Upper lobe of left lung (tissue), 4 donors: ENCODE data around the gene AQP1.

Source experiments
- CTCF ChIP-seq, 6 experiments: fragments of 450-650 bp in 4 of 6; fragments of 200-600 bp in 2 of 6; sonication (generic) in 2 of 6; IDR thresholded peaks; one replicate each; pipeline ENCODE4 v1.5.1; 2016 to 2019; ENCODE audit warnings: antibody characterized with exemption in 6 of 6
- POLR2A ChIP-seq, 4 donors: fragments of 450-650 bp; IDR thresholded peaks; one replicate each; pipeline ENCODE4 v1.5.1; 2016 to 2017; ENCODE audit warnings: antibody characterized with exemption in 4 of 4, mild to moderate bottlenecking in 2 of 4
- POLR2AphosphoS5 ChIP-seq, 2 donors: sonication (generic); formaldehyde crosslinking; IDR thresholded peaks; one replicate each; pipeline ENCODE4 v1.5.1; 2017; ENCODE audit warnings: antibody characterized with exemption in 2 of 2

GRCh38 chr7:30890226-30890625 lies 21.4 kb upstream of the AQP1 start:
- no peak for TF ChIP-seq POLR2AphosphoS5 (IDR thresholded peaks at IDR 0.05)
- no peak for TF ChIP-seq CTCF (IDR thresholded peaks at IDR 0.05)
- TF ChIP-seq POLR2A (IDR thresholded peaks at IDR 0.05): no peak
